Activated CD8-positive, alpha-beta T cell treated with anti-CD3 and anti-CD28 coated beads for 36 hours (primary cell): ENCODE data around the gene FBRSL1. TPM values are rescaled to one million over a fixed set of nuclear protein-coding genes. Genes with fewer than 3 reads are reported as not detected.

Experiments
- ATAC-seq: fragments of 200-7000 bp; cut with Tn5 transposase; one replicate; pipeline ENCODE4 v1.10.0; 2021; ENCODE audit warnings: mild to moderate bottlenecking, moderate library complexity
- CTCF ChIA-PET: fragments of 350-600 bp; sonication (Branson Sonifier 250); formaldehyde crosslinking; loops from one replicate; lab custom pipeline; 2021; ENCODE audit warnings: antibody characterized with exemption; lab: Charles Lee
- POLR2A ChIA-PET: fragments of 350-600 bp; sonication (Branson Sonifier 250); formaldehyde crosslinking; loops from one replicate; lab custom pipeline; 2021; ENCODE audit warnings: antibody characterized with exemption; lab: Charles Lee
- DNase-seq: peaks from one replicate; pipeline ENCODE4 v3.0.0-alpha.2; 2020
- H3K27ac Mint-ChIP-seq: one replicate; pipeline ENCODE4 v1.8.0; 2021; ENCODE audit warnings: mild to moderate bottlenecking, mixed read lengths
- H3K27me3 Mint-ChIP-seq: one replicate; pipeline ENCODE4 v1.8.0; 2021; ENCODE audit warnings: mixed read lengths
- H3K36me3 Mint-ChIP-seq: one replicate; pipeline ENCODE4 v1.8.0; 2021; ENCODE audit warnings: low read depth, mixed read lengths
- H3K4me1 Mint-ChIP-seq: one replicate; pipeline ENCODE4 v1.8.0; 2021; ENCODE audit warnings: low read depth, mixed read lengths
- H3K4me3 Mint-ChIP-seq: one replicate; pipeline ENCODE4 v1.8.0; 2021; ENCODE audit warnings: mild to moderate bottlenecking, moderate library complexity, mixed read lengths
- H3K9me3 Mint-ChIP-seq: one replicate; pipeline ENCODE4 v1.8.0; 2021; ENCODE audit warnings: mixed read lengths
- intact Hi-C: fragments of 100-400 bp; cut with micrococcal nuclease; formaldehyde crosslinking; loops from one replicate; pipeline ENCODE4 v1.10.0; 2022
- total RNA-seq, 2 experiments: library from RNA; stranded (reverse); gene quantifications; one replicate each; pipeline ENCODE4 v1.2.3, GENCODE V29; 2021
- TF ChIP-seq, protein P1 (sequence below): fragments of 200-600 bp; IDR thresholded peaks from one replicate; pipeline ENCODE4 v1.8.0; 2022; ENCODE audit warnings: antibody characterized with exemption, mild to moderate bottlenecking

Gene FBRSL1
- total RNA-seq, 2 experiments from 2014 or later, result 41.4 to 48.1 TPM

- no peak overlapping the region for H3K4me3 Mint-ChIP-seq
- H3K4me1 Mint-ChIP-seq, result peaks cover 4% of the 10 kb centered on the region
- ChIA-PET CTCF (interaction anchor here (1.9 kb wide), 1 partner anchor 158 kb away, joined by 5 read pairs; no protein-coding TSS in a partner anchor), POLR2A (no interaction called here)
- ATAC-seq (no peak), DNase-seq (no peak)
- H3K27me3 Mint-ChIP-seq, result no peaks in the 10 kb centered on the region
- H3K27ac Mint-ChIP-seq, result no peak overlapping the region
- no peaks in the 10 kb centered on the region for H3K9me3 Mint-ChIP-seq
- no peaks in the 10 kb centered on the region for H3K36me3 Mint-ChIP-seq
- TF ChIP-seq, protein P1, sequence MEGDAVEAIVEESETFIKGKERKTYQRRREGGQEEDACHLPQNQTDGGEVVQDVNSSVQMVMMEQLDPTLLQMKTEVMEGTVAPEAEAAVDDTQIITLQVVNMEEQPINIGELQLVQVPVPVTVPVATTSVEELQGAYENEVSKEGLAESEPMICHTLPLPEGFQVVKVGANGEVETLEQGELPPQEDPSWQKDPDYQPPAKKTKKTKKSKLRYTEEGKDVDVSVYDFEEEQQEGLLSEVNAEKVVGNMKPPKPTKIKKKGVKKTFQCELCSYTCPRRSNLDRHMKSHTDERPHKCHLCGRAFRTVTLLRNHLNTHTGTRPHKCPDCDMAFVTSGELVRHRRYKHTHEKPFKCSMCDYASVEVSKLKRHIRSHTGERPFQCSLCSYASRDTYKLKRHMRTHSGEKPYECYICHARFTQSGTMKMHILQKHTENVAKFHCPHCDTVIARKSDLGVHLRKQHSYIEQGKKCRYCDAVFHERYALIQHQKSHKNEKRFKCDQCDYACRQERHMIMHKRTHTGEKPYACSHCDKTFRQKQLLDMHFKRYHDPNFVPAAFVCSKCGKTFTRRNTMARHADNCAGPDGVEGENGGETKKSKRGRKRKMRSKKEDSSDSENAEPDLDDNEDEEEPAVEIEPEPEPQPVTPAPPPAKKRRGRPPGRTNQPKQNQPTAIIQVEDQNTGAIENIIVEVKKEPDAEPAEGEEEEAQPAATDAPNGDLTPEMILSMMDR, result no peak
- intact Hi-C loops, result no loop called here
These were observed 32.9 kb upstream of the FBRSL1 start for GRCh38 chr12:132456944-132457495.

DNA sequence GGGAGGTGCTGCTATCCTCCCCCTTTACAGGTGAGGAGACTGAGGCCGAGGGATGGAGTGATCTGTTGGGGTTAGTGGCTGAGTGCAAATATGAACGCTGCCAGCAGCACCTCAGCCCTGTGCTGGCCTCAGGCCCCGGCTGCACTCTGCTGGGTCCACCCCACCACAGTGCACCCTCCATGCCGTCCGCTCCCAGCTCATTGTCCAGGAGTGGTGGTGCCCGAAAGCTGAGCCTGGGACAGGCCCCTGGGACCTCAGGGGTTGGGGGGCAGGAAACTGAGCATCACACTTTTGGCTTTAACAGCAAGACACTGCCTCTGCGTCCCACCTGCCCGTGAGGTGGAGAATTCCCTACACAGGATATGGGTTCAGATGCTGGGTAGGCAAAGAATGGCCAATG, 31.5 kb upstream of the FBRSL1 start:
- POLR2A ChIA-PET, result no interaction called here
- Mint-ChIP-seq H3K27ac (no peak overlapping the region), H3K9me3 (no peaks in the 10 kb centered on the region), H3K4me3 (no peak overlapping the region), H3K4me1 (peaks cover 4% of the 10 kb centered on the region), H3K36me3 (no peaks in the 10 kb centered on the region), H3K27me3 (no peaks in the 10 kb centered on the region)
- TF ChIP-seq, protein P1, result no peak
- DNase-seq, result no peak
- intact Hi-C loops, result no loop called here
- CTCF ChIA-PET, result interaction anchor here (1.9 kb wide), 1 partner anchor 156 kb away, joined by 5 read pairs; no protein-coding TSS in a partner anchor
- no peak for ATAC-seq

DNA sequence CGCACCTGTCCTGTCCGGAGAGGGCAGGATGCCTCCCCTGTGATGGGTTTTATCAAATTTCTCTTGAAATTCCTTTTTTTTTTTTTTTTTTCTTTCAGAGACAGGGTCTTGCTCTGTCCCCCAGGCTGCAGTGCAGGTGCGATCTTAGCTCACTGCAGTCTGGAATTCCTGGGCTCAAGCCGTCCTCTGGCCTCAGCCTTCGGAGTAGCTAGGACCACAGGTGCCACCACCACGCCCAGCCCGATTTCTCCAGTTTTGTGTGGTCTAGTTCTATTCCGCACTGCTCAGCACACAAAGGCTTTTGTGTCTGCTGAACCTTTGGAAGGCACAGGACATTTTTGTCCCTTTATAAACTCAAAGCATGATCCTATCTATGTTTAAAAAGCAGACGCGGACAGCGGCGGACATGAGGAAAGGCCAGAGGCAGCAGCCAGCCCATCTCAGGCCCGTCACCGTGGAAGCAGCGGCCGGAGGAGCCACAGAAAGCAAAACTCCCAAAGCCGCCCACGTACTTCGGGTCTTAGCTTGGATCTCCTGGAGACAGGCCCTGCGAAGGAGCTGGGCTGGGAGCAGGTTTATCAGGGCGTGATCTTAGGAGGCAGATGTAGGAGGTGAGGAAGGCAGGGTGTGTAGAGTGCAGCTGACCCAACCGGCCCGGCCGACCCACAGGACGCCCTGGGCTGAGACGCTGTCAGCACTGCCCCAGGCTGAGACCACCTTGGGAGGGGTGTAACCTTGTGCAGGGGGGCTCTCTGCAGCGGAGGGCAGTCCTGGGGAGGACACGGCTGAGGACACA, 30.9 kb upstream of the FBRSL1 start:
- DNase-seq (no peak), ATAC-seq (no peak)
- Mint-ChIP-seq H3K27ac (no peak overlapping the region), H3K4me1 (peaks cover 4% of the 10 kb centered on the region), H3K36me3 (no peaks in the 10 kb centered on the region), H3K27me3 (no peaks in the 10 kb centered on the region), H3K9me3 (no peaks in the 10 kb centered on the region), H3K4me3 (no peak overlapping the region)
- POLR2A ChIA-PET, result no interaction called here
- intact Hi-C loops, result no loop called here
- TF ChIP-seq, protein P1, result no peak
- CTCF ChIA-PET, result no interaction called here

DNA sequence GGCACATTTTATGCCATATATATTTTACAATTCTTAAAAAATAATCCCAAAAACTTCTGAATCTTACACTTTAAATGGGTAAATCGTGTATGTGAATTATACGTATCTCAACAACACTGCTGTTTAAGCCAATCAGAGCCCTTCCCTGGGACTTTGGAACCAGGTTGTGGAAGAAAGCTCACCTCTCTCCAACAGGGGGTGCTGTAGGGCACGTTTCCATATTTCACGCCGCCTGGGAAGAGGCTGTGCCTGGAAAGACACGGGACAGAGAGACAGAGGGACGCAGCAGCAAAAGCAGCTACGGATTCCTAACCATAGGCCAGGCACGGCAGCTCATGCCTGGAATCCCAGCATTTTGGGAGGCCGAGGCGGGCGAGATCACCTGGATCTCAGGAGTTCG, 29.4 kb upstream of the FBRSL1 start:
- no peak overlapping the region for H3K27ac Mint-ChIP-seq
- ATAC-seq, result no peak
- no peaks in the 10 kb centered on the region for H3K4me1 Mint-ChIP-seq
- H3K36me3 Mint-ChIP-seq, result no peaks in the 10 kb centered on the region
- no peaks in the 10 kb centered on the region for H3K27me3 Mint-ChIP-seq
- H3K9me3 Mint-ChIP-seq, result no peaks in the 10 kb centered on the region
- ChIA-PET POLR2A (interaction anchor here (0.6 kb wide), 1 partner anchor 11 kb away, joined by 3 read pairs; no protein-coding TSS in a partner anchor), CTCF (interaction anchor here (1.0 to 2.3 kb wide), 11 partner anchors 10 to 154 kb away, joined by 3 to 13 read pairs (median 5); no protein-coding TSS in a partner anchor)
- intact Hi-C loops, result no loop called here
- peak; percentile 40 for DNase-seq
- TF ChIP-seq, protein P1, result peak; percentile 64
- no peak overlapping the region for H3K4me3 Mint-ChIP-seq

DNA sequence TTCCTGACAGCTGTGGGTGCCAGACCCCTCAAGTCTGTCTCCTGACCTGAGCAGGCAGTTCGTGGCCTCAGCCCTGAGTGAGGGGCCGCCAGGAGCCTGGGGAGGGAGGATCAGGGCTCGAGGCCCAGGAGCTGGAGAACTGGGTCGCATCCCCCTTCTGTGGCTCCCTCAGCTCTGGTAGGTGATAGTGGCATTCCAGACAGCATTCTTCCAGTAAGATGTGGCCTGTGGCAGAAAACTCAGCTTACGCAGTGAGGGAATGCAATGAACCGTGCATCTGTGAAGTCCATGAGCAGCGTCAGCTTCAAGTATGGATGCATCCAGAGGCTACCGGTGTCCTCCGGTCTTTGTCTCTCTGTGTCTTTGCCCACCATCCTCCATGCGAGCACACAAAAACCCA, 28.4 kb upstream of the FBRSL1 start:
- Mint-ChIP-seq H3K9me3 (no peaks in the 10 kb centered on the region), H3K4me1 (peaks cover 2% of the 10 kb centered on the region), H3K36me3 (no peaks in the 10 kb centered on the region), H3K27ac (no peak overlapping the region), H3K4me3 (no peak overlapping the region), H3K27me3 (no peaks in the 10 kb centered on the region)
- ATAC-seq (no peak), DNase-seq (no peak)
- TF ChIP-seq, protein P1, result no peak
- ChIA-PET POLR2A (interaction anchor here (0.8 kb wide), 1 partner anchor 117 kb away, joined by 3 read pairs; no protein-coding TSS in a partner anchor), CTCF (interaction anchor here (0.8 to 2.3 kb wide), 8 partner anchors 11 to 100 kb away, joined by 3 to 13 read pairs (median 6); no protein-coding TSS in a partner anchor)
- intact Hi-C loops, result no loop called here
